ENCODE results near the gene KRT28. TPM values are rescaled to one million over a fixed set of nuclear protein-coding genes. Genes with fewer than 3 reads are reported as not detected.

KRT28 gene
- total RNA-seq, 2 donors from 2014 or later: not detected

DNA sequence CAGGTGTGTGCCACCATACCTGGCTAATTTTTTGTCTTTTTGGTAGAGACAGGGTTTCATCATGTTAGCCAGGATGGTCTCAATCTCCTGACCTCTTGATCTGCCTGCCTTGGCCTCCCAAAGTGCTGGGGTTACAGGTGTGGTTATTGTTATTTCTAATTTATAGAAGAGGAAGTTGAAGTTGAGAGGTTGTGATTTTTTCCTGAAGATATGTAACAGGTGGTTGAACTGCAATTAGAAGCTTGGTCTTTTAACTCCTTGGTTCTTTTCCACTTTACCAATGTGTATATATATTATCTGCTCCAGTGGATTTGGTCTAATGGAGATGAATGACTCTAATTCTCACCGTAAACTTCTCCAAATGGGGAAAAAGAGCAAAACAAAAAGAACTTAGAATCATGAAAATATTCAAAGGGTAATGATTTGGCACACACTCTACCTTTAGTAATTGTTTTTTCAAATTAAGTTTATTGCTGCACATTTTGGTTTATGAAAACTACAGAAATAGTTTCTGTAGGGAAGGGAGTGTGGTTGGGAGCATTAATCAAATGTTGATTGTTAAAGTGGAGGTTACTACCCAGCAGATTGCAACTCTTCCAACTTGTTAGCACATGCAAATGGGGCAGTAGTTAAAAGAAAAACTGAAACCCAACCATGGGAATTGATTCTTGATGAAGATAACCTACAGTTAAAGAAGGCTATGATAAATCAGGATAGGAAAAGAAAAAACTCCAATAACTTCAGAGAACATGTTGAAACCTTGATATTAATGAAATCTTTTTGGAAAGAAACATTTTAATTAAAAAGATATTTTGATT, 24.5 kb upstream of the KRT28 start:
- 82% methylated on average over 1 of the region's 1 CpG for WGBS
- Histone ChIP-seq H3K9me3 (no peaks in the 10 kb centered on the region), H3K4me3 (no peak overlapping the region), H3K4me1 (replicated peaks) (no peaks in the 10 kb centered on the region), H3K27me3 (replicated peaks; ENCODE audit: insufficient read depth) (no peaks in the 10 kb centered on the region), H3K36me3 (no peaks in the 10 kb centered on the region), H3K27ac (no peak overlapping the region)
- TF ChIP-seq POLR2A (IDR thresholded peaks at IDR 0.05): no peak
- no peak for DNase-seq (ENCODE audit: low spot score)
- intact Hi-C loops (cut with DNase I): no loop called here

DNA sequence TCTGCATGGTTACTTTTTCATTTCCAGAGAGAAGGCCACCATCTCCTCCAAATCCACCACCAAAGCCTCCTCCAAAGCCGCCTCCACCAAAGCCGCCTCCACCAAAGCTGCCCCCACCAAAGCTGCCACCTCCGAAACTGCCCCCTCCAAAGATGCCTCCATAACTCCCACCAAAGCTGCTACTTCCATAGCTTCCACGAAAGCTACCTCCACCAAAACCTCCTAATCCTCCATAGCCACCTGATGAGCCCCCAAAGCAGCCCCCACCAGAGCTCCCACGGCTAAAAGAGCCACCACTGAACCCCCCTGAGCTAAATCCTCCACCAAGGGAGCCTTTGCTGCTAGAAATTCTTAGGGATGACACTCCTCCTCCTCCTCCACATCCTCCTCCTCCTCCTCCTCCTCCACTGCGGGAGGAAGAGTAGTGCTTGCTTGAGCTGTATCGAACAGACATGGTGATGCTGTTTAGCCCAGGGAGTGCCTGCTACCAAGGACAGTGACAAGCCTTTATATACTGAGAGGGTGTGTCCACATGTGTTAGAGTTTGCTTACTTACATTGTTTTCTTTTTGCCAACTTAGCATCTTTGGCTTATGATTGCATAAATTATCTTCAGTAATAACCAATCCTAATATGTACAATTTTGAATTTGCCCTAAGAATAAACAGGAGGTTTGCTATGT, 22.5 kb upstream of the KRT28 start, which contains the start of gene KRT10:
Gene KRT10 (minus strand): TSS at position 483 of the 681 bp plus-strand sequence. CDS start 29 bp downstream, at position 454.
- TF ChIP-seq, protein P1, sequence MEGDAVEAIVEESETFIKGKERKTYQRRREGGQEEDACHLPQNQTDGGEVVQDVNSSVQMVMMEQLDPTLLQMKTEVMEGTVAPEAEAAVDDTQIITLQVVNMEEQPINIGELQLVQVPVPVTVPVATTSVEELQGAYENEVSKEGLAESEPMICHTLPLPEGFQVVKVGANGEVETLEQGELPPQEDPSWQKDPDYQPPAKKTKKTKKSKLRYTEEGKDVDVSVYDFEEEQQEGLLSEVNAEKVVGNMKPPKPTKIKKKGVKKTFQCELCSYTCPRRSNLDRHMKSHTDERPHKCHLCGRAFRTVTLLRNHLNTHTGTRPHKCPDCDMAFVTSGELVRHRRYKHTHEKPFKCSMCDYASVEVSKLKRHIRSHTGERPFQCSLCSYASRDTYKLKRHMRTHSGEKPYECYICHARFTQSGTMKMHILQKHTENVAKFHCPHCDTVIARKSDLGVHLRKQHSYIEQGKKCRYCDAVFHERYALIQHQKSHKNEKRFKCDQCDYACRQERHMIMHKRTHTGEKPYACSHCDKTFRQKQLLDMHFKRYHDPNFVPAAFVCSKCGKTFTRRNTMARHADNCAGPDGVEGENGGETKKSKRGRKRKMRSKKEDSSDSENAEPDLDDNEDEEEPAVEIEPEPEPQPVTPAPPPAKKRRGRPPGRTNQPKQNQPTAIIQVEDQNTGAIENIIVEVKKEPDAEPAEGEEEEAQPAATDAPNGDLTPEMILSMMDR (IDR thresholded peaks at IDR 0.05): no peak
- TF ChIP-seq POLR2AphosphoS5 (IDR thresholded peaks at IDR 0.05) (no peak), POLR2A (IDR thresholded peaks at IDR 0.05) (no peak)
- peaks cover 5% of the 10 kb centered on the region for H3K4me1 ChIP-seq (replicated peaks)
- H3K27me3 ChIP-seq (replicated peaks; ENCODE audit: insufficient read depth): no peaks in the 10 kb centered on the region
- H3K9me3 ChIP-seq: no peaks in the 10 kb centered on the region
- H3K36me3 ChIP-seq: no peaks in the 10 kb centered on the region
- DNase-seq (ENCODE audit: low spot score): no peak
- 92% methylated on average over 7 of the region's 7 CpGs for WGBS
- peak within 1 kb of the TSS; percentile 17 to 30 for H3K27ac ChIP-seq
- no peak within 1 kb of the TSS for H3K4me3 ChIP-seq
- intact Hi-C loops (cut with DNase I): no loop called here

DNA sequence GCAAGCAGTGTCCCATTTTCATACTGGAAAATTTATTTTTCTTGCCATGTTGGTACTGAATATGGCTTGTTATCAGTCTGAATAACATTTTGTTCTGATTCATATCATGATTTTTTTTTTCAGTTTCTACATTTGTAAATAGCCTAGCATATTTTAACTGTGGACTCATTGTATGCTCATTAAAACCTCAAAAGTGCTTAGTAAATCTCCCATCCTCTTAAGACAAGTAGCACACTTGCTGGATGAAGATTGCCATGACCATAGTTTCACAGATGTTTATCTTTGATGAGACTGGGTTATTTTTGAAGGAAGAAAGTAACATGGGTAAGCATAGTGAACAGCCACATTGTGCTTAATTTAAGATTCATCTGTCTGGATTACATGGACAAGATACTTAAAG, 21.8 kb upstream of the KRT28 start:
- DNase-seq (ENCODE audit: low spot score): no peak
- no peak for TF ChIP-seq POLR2A (IDR thresholded peaks at IDR 0.05)
- peak; percentile 8 for TF ChIP-seq POLR2AphosphoS5 (IDR thresholded peaks at IDR 0.05)
- no peak overlapping the region for H3K4me3 ChIP-seq
- no peaks in the 10 kb centered on the region for H3K36me3 ChIP-seq
- H3K9me3 ChIP-seq: no peaks in the 10 kb centered on the region
- intact Hi-C loops (cut with DNase I): no loop called here
- H3K27ac ChIP-seq: peak overlapping the region; percentile 17 to 30
- peaks cover 5% of the 10 kb centered on the region for H3K4me1 ChIP-seq (replicated peaks)
- no peaks in the 10 kb centered on the region for H3K27me3 ChIP-seq (replicated peaks; ENCODE audit: insufficient read depth)

DNA sequence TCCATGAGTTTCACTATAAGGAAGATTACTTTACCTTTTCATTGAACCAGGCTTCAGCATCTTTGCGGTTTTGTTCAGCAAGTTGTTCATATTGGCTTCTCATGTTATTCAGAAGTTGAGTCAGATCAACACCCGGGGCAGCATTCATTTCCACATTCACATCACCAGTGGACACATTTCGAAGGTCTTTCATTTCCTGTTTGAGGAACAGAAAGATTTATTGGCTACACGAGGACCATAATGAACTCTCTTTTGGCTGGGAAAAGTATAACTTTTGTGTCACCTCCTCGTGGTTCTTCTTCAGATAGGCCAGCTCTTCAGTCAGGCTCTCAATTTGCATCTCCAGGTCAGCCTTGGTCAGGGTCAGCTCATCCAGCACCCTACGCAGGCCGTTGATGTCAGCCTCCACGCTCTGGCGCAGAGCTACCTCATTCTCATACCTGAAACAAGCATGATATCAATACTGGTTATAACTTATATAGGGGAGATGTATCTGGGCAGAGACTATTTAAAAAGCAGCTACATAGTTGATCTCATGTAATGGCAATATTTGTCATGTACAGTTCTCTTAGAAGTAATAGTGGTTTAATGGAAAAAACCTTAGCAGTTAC, 20.6 kb upstream of the KRT28 start:
- no peaks in the 10 kb centered on the region for H3K27me3 ChIP-seq (replicated peaks; ENCODE audit: insufficient read depth)
- no peaks in the 10 kb centered on the region for H3K9me3 ChIP-seq
- H3K27ac ChIP-seq: peak overlapping the region in 1 of 2 donors; percentile 77
- no peak overlapping the region for H3K4me3 ChIP-seq
- peaks cover 5% of the 10 kb centered on the region for H3K4me1 ChIP-seq (replicated peaks)
- no peaks in the 10 kb centered on the region for H3K36me3 ChIP-seq
- TF ChIP-seq POLR2A (IDR thresholded peaks at IDR 0.05) (no peak), POLR2AphosphoS5 (IDR thresholded peaks at IDR 0.05) (no peak)
- TF ChIP-seq, protein P1 (IDR thresholded peaks at IDR 0.05): no peak
- intact Hi-C loops (cut with DNase I): no loop called here
- 80% methylated on average over 9 of the region's 9 CpGs for WGBS
- no peak for DNase-seq (ENCODE audit: low spot score)

DNA sequence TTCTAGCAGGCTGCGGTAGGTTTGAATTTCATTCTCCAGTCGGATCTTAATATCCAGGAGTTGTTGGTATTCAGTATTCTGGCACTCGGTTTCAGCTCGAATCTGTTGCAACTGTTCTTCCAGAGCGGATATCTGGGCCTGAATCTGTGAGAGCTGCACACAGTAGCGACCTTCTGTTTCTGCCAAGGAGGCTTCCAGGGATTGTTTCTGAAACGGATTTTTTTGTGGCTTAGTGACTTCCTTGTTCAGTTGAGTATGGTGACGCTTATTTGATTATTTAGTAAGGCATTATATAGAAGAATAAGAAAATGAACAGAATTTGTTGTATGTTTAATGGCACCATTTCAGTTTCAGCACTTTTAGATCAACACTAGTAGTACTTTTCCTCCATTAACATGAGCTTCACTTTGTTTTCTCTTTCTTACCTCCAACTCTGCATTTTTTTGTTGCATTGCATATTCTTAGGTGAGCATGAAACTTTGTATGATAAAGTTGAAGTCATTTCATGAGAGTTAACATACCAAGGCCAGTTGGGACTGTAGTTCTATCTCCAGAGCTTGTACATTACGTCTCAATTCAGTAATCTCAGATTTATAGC, 19.9 kb upstream of the KRT28 start:
- Histone ChIP-seq H3K27me3 (replicated peaks; ENCODE audit: insufficient read depth) (no peaks in the 10 kb centered on the region), H3K4me3 (peak overlapping the region; percentile 62 to 64), H3K27ac (peak overlapping the region; percentile 72 to 77), H3K36me3 (no peaks in the 10 kb centered on the region), H3K9me3 (no peaks in the 10 kb centered on the region), H3K4me1 (replicated peaks) (peaks cover 5% of the 10 kb centered on the region)
- 29% methylated on average over 9 of the region's 9 CpGs for WGBS
- TF ChIP-seq, protein P1 (IDR thresholded peaks at IDR 0.05): no peak
- TF ChIP-seq POLR2A (IDR thresholded peaks at IDR 0.05) (no peak), POLR2AphosphoS5 (IDR thresholded peaks at IDR 0.05) (no peak)
- no peak for DNase-seq (ENCODE audit: low spot score)
- intact Hi-C loops (cut with DNase I): no loop called here

Measured in prostate gland (tissue), 2 donors.